Activated T-cell treated with anti-CD3 and anti-CD28 coated beads, Interleukin-2, amount 50 U/mL, for 48 hours (primary cell): Measurements from ENCODE around the gene ECEL1.
A peak's percentile ranks its signal among the peaks of the same experiment; 100 is the strongest.

ENCODE experiments used
- DNase-seq, 2 experiments: peaks; one replicate each; pipeline ENCODE4 v3.0.0-alpha.2; 2020

The ECEL1 gene

GRCh38 chr2:232483311-232483922, 4.2 kb downstream of the ECEL1 start:
- no peak for DNase-seq

GRCh38 chr2:232482301-232483238, 5.1 kb downstream of the ECEL1 start:
- DNase-seq = no peak

- no peak for DNase-seq
These were observed 6.1 kb downstream of the ECEL1 start for GRCh38 chr2:232481322-232482140.

GRCh38 chr2:232480201-232481190, 7.1 kb downstream of the ECEL1 start:
- DNase-seq = no peak

- no peak for DNase-seq
These were observed 8.1 kb downstream of the ECEL1 start for GRCh38 chr2:232479341-232480200.

GRCh38 chr2:232478571-232479340, 8.9 kb downstream of the ECEL1 start:
- no peak for DNase-seq

GRCh38 chr2:232477751-232478510, 9.7 kb downstream of the ECEL1 start:
- no peak for DNase-seq

- DNase-seq = no peak
These were observed 10.8 kb downstream of the ECEL1 start for GRCh38 chr2:232476791-232477190.

- no peak for DNase-seq
These were observed 11.6 kb downstream of the ECEL1 start for GRCh38 chr2:232476045-232476444.

GRCh38 chr2:232473467-232473890, 14.2 kb downstream of the ECEL1 start:
- DNase-seq = no peak

GRCh38 chr2:232466221-232466620, 21.4 kb downstream of the ECEL1 start:
- no peak for DNase-seq

- no peak for DNase-seq
These were observed 22.6 kb downstream of the ECEL1 start for GRCh38 chr2:232465061-232465460.

GRCh38 chr2:232464544-232464885, 23.1 kb downstream of the ECEL1 start:
- DNase-seq = no peak

GRCh38 chr2:232463701-232464543, 23.7 kb downstream of the ECEL1 start:
- no peak for DNase-seq

GRCh38 chr2:232460171-232460570, 27.5 kb downstream of the ECEL1 start:
- no peak for DNase-seq

GRCh38 chr2:232459419-232460035, 28.1 kb downstream of the ECEL1 start:
- peak in 1 of 2 experiments; percentile 8 for DNase-seq

GRCh38 chr2:232458661-232459418, 28.8 kb downstream of the ECEL1 start:
- no peak for DNase-seq
